Endothelial cell of umbilical vein (primary cell): ENCODE results near the gene STT3B. TPM values are rescaled to one million over a fixed set of nuclear protein-coding genes. Genes with fewer than 3 reads are reported as not detected.

ENCODE experiments used
- BruUV-seq: library from RNA; stranded (reverse); fragments of 400-500 nt; replicated peaks from 2 replicates; lab custom pipeline; 2021; lab: Mats Ljungman, UMichigan
- CTCF ChIA-PET: fragments of 300-600, 350-600 bp; sonication (Branson Sonifier 250); formaldehyde crosslinking; loops from one replicate; lab custom pipeline; 2021; ENCODE audit warnings: antibody characterized with exemption, inconsistent platforms; lab: Charles Lee
- POLR2A ChIA-PET: fragments of 300-600, 350-600 bp; sonication (Branson Sonifier 250); formaldehyde crosslinking; loops from one replicate; lab custom pipeline; 2021; ENCODE audit warnings: antibody characterized with exemption, inconsistent platforms; lab: Charles Lee
- DNase-seq: peaks from one replicate; pipeline ENCODE4 v3.0.0-alpha.2; 2011; ENCODE audit warnings: low read depth, low spot score
- FAIRE-seq: peaks from 2 replicates; lab custom pipeline; 2011; peaks lifted over from hg19 to GRCh38; lab: Jason Lieb, UNC
- H2AFZ ChIP-seq: 2 replicates; pipeline ENCODE4 v1.6.0; 2012; ENCODE audit warnings: low read depth, low read length, control low read depth, inconsistent platforms
- H3K27ac ChIP-seq: 2 replicates; pipeline ENCODE4 v1.5.1; 2011; ENCODE audit warnings: low read depth, mild to moderate bottlenecking, control low read depth, low read length, moderate library complexity; ENCODE audit not compliant: insufficient read depth
- H3K27me3 ChIP-seq, 2 experiments: 2 replicates each; pipeline versions ENCODE4 v1.6.0 to v1.6.1; 2011; ENCODE audit warnings: low read length in 2 of 2, mixed read lengths in 1 of 2; ENCODE audit not compliant: control insufficient read depth in 2 of 2, insufficient read depth in 2 of 2
- H3K36me3 ChIP-seq, 2 experiments: 2 replicates in 1 of 2; 3 replicates in 1 of 2; pipeline ENCODE4 v1.5.1; 2011; ENCODE audit warnings: low read length in 2 of 2, mild to moderate bottlenecking in 1 of 2, moderate library complexity in 1 of 2; ENCODE audit not compliant: control insufficient read depth in 2 of 2, insufficient read depth in 2 of 2; ENCODE audit errors: extremely low read depth in 1 of 2
- H3K4me1 ChIP-seq: 3 replicates; pipeline ENCODE4 v1.5.1; 2011; ENCODE audit warnings: mild to moderate bottlenecking, low read length; ENCODE audit not compliant: control insufficient read depth, insufficient read depth; ENCODE audit errors: extremely low read depth
- H3K4me2 ChIP-seq: 2 replicates; pipeline ENCODE4 v1.6.1; 2011; ENCODE audit warnings: low read length, control low read depth, mixed read lengths; ENCODE audit not compliant: insufficient read depth
- H3K4me3 ChIP-seq, 3 experiments: fragments of 200-600 bp in 1 of 3; sonication (generic), shearing (Covaris generic) in 1 of 3; replicated peaks in 1 of 3; 2 replicates each; pipeline ENCODE4 v1.5.1; 2011 to 2016; ENCODE audit warnings: control low read depth in 3 of 3, low read length in 3 of 3, mild to moderate bottlenecking in 2 of 3, inconsistent platforms in 1 of 3, low read depth in 1 of 3, moderate library complexity in 1 of 3; ENCODE audit not compliant: insufficient read depth in 1 of 3
- H3K79me2 ChIP-seq: 2 replicates; pipeline ENCODE4 v1.6.0; 2012; ENCODE audit warnings: low read length, inconsistent platforms; ENCODE audit not compliant: control insufficient read depth, insufficient read depth
- H3K9ac ChIP-seq: replicated peaks from 2 replicates; pipeline ENCODE3; 2011; ENCODE audit warnings: low read length, control low read depth; ENCODE audit not compliant: insufficient read depth; ENCODE audit errors: extremely low read depth
- H3K9me1 ChIP-seq: replicated peaks from 3 replicates; pipeline ENCODE4 v1.6.0; 2011; ENCODE audit warnings: mild to moderate bottlenecking, low read length; ENCODE audit not compliant: control insufficient read depth, insufficient read depth; ENCODE audit errors: extremely low read depth
- H3K9me3 ChIP-seq: replicated peaks from 2 replicates; pipeline ENCODE4 v1.5.1; 2012; ENCODE audit warnings: low read length, inconsistent platforms; ENCODE audit not compliant: control insufficient read depth, insufficient read depth
- H4K20me1 ChIP-seq: replicated peaks from 2 replicates; pipeline ENCODE3; 2011; ENCODE audit warnings: mild to moderate bottlenecking, low read length; ENCODE audit not compliant: control insufficient read depth, insufficient read depth; ENCODE audit errors: extremely low read depth
- FOS ChIP-seq: IDR thresholded peaks from 2 replicates; pipeline ENCODE4 v1.6.1; 2011; ENCODE audit warnings: mild to moderate bottlenecking, low read length, moderate library complexity, borderline replicate concordance; ENCODE audit not compliant: insufficient read depth
- GATA2 ChIP-seq: IDR thresholded peaks from 2 replicates; pipeline ENCODE4 v1.7.0; 2011; ENCODE audit warnings: low read depth, mild to moderate bottlenecking, moderate library complexity, mixed read lengths, low read length; ENCODE audit not compliant: insufficient read length, insufficient read depth
- JUN ChIP-seq: IDR thresholded peaks from 2 replicates; pipeline ENCODE4 v1.6.1; 2011; ENCODE audit warnings: borderline replicate concordance, low read depth; ENCODE audit not compliant: insufficient read length, insufficient read depth
- MYC ChIP-seq: IDR thresholded peaks from one replicate; pipeline ENCODE4 v1.6.1; 2011; ENCODE audit warnings: mild to moderate bottlenecking, low read depth, low read length
- POLR2A ChIP-seq: IDR thresholded peaks from 2 replicates; pipeline ENCODE4 v1.6.1; 2012; ENCODE audit warnings: low read depth, mild to moderate bottlenecking, control low read depth, low read length
- POLR2AphosphoS5 ChIP-seq: IDR thresholded peaks from 2 replicates; pipeline ENCODE4 v1.6.1; 2012; ENCODE audit warnings: low read depth, mild to moderate bottlenecking, control low read depth, low read length, moderate library complexity; ENCODE audit not compliant: insufficient read depth
- dilution Hi-C: fragments of 300-500 bp; cut with MboI; formaldehyde crosslinking; loops from one replicate; pipeline ENCODE4 v1.15.0; 2019; ENCODE audit warnings: low sequenced_read_pairs; ENCODE audit not compliant: extremely low pct_ligation_motif_present
- intact Hi-C: fragments of 100-400 bp; cut with micrococcal nuclease; formaldehyde crosslinking; loops from one replicate; pipeline ENCODE4 v1.10.0; 2022
- polyA plus RNA-seq, 4 experiments: library from polyadenylated mRNA; depleted of rRNA in 3 of 4; stranded (reverse) in 3 of 4; unstranded in 1 of 4; fragments of >200 nt; gene quantifications; 2 replicates each; pipeline versions ENCODE4 v1.2.1 to v1.2.3, GENCODE V29; 2011 to 2012; ENCODE audit warnings: missing spikeins in 1 of 4
- total RNA-seq: library from RNA; stranded (reverse); gene quantifications from 2 replicates; pipeline ENCODE4 v1.2.3, GENCODE V29; 2021
- TF ChIP-seq, protein P1 (sequence below): IDR thresholded peaks from 2 replicates; pipeline ENCODE4 v1.6.1; 2011; ENCODE audit not compliant: insufficient read depth, insufficient read length
- TF ChIP-seq, protein P2 (sequence below), 2 donors: IDR thresholded peaks; 1 replicate in 1 of 2; 2 replicates in 1 of 2; pipeline ENCODE4 v1.5.1; 2011; ENCODE audit warnings: low read length in 2 of 2, mild to moderate bottlenecking in 2 of 2, moderate library complexity in 2 of 2, control low read depth in 1 of 2, inconsistent platforms in 1 of 2, low read depth in 1 of 2; ENCODE audit not compliant: insufficient read depth in 1 of 2; ENCODE audit errors: extremely low read depth in 1 of 2

Gene STT3B
- total and polyA plus RNA-seq, 2 donors (not counting 3 experiments of a cell fraction or from before 2014, with no cell fraction given) = 56.4 to 113 TPM

DNA sequence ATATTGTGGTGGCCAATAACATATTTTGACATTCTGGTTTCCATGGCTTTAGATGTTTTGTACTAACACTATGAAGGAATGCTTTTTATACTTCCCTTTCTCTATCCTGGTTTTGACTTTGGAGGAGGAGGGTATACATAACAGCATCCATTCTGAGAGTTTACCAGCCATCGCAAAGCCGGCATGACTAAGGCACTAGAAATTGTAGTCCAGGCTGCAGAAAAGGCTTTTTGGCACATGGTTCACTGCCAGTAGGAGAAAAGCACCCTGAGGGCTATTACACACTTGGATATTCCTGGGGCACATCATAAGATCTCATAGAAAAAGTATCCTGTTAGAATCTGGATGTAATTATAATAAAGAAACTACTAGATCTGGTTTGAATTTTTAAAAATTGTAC lies 101.8 kb downstream of the STT3B start:
- DNase-seq = no peak
- Histone ChIP-seq H3K36me3 (peaks cover 0 to 12% of the 10 kb centered on the region in 2 experiments), H3K27me3 (no peaks in the 10 kb centered on the region), H3K4me2 (no peak overlapping the region), H3K79me2 (no peaks in the 10 kb centered on the region), H2AFZ (no peak overlapping the region), H3K9me1 (no peaks in the 10 kb centered on the region), H3K4me3 (no peak overlapping the region), H3K4me1 (no peaks in the 10 kb centered on the region), H4K20me1 (no peaks in the 10 kb centered on the region), H3K9me3 (no peaks in the 10 kb centered on the region), H3K9ac (no peak overlapping the region), H3K27ac (no peak overlapping the region)
- CTCF ChIA-PET = no interaction called here
- dilution Hi-C loops = no loop called here
- no peak for FAIRE-seq
- intact Hi-C loops = no loop called here
- TF ChIP-seq GATA2 = no peak
- TF ChIP-seq JUN = no peak
- TF ChIP-seq MYC = no peak
- TF ChIP-seq FOS = no peak
- TF ChIP-seq, protein P1, sequence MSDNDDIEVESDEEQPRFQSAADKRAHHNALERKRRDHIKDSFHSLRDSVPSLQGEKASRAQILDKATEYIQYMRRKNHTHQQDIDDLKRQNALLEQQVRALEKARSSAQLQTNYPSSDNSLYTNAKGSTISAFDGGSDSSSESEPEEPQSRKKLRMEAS = no peak
- no peak for TF ChIP-seq POLR2AphosphoS5
- TF ChIP-seq, protein P2, sequence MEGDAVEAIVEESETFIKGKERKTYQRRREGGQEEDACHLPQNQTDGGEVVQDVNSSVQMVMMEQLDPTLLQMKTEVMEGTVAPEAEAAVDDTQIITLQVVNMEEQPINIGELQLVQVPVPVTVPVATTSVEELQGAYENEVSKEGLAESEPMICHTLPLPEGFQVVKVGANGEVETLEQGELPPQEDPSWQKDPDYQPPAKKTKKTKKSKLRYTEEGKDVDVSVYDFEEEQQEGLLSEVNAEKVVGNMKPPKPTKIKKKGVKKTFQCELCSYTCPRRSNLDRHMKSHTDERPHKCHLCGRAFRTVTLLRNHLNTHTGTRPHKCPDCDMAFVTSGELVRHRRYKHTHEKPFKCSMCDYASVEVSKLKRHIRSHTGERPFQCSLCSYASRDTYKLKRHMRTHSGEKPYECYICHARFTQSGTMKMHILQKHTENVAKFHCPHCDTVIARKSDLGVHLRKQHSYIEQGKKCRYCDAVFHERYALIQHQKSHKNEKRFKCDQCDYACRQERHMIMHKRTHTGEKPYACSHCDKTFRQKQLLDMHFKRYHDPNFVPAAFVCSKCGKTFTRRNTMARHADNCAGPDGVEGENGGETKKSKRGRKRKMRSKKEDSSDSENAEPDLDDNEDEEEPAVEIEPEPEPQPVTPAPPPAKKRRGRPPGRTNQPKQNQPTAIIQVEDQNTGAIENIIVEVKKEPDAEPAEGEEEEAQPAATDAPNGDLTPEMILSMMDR (IDR thresholded peaks at IDR 0.05; ENCODE audit: extremely low read depth in 1 of 2, insufficient read depth in 1 of 2, low read depth in 1 of 2, low read length in 2 of 2) = no peak
- TF ChIP-seq POLR2A = no peak
- no TSS peak for BruUV-seq
- POLR2A ChIA-PET = no interaction called here
